Left colon (tissue), 2 donors: ENCODE data around the gene COMP. TPM values are rescaled to one million over a fixed set of nuclear protein-coding genes. Genes with fewer than 3 reads are reported as not detected.
"Not testable (repeated sequence)": the region's sequence is repeated elsewhere in the genome, so short reads cannot be mapped to it uniquely, and the experiment has no call there.

ENCODE experiments used
- ATAC-seq: fragments of 200-7000 bp; cut with Tn5 transposase; one replicate; pipeline ENCODE4 v1.9.1; 2020; ENCODE audit warnings: mild to moderate bottlenecking, moderate library complexity
- DNase-seq, 2 donors: peaks; one replicate each; pipeline ENCODE4 v3.0.0-alpha.2; 2020
- intact Hi-C, 2 donors: fragments of 100-400 bp; cut with DNase I in 1 of 2; cut with micrococcal nuclease in 1 of 2; formaldehyde crosslinking; loops; one replicate each; pipeline versions ENCODE4 v1.11.2 to v1.14.0; 2022; cut with DNase I, micrococcal nuclease
- long read RNA-seq: library from polyadenylated mRNA; unstranded; transcript quantifications from one replicate; pipeline ENCODE4 v2.0.0, GENCODE V29; 2021
- total RNA-seq, 2 donors: library from RNA; stranded (reverse); fragmentation: NEBNext Ultra II Directional; extraction: Animal tissue kit (Norgen Biotek cat#: 25700); gene quantifications; one replicate each; pipeline ENCODE4 v1.2.1, GENCODE V29; 2021
- donor health status: DM: no; HTN: no; CAD: no.
- donor health status: DM: yes; HTN: yes; CAD: no.

Gene COMP
- not detected for total RNA-seq
- long read RNA-seq, result 0 reads

DNA sequence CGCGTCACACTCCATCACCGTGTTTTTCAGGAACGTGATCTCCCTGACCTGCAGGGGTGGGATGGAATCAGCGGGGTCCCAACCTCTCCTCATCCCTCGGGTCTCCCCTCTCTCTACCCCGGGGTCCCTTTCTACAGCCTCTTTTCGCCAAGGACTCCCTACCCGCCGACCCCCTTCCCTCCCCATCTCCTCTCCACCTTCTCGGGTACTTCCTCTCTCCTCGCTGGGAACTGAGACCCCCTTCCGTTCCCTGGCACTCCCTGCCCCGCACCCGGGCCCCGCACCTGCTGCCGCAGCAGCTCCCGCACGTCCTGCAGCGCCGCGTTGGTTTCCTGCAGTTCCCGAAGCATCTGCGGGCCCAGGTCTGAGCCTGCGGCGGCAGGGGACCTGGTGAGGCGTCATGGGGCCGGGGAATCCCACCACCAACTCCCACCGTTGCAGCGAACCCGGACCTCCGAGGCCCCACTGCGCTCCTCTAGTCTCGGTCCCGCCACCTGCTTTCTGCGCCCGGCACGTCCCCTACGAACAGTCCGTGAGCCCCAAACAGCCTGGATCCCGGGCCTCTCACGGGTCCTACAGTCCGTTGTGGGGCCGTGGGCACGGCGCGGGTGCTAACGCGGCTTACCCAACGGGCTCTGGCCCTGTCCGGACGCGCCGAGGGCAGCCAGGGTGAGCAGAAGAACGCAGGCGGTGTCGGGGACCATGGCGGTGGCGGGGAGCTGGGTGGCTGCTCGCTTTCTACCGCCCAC lies at the start of gene COMP:
Gene COMP, minus strand, starts transcription at position 740 of the 749 bp plus-strand sequence. Its CDS starts 36 bp downstream, at position 704.
- DNase-seq (no peak), ATAC-seq (no peak)
- intact Hi-C loops, result no loop called here

- no peak for DNase-seq
- no peak for ATAC-seq
- intact Hi-C loops, result no loop called here
Observed at GRCh38 chr19:18840288-18841267, 49.5 kb upstream of the COMP start.

DNA sequence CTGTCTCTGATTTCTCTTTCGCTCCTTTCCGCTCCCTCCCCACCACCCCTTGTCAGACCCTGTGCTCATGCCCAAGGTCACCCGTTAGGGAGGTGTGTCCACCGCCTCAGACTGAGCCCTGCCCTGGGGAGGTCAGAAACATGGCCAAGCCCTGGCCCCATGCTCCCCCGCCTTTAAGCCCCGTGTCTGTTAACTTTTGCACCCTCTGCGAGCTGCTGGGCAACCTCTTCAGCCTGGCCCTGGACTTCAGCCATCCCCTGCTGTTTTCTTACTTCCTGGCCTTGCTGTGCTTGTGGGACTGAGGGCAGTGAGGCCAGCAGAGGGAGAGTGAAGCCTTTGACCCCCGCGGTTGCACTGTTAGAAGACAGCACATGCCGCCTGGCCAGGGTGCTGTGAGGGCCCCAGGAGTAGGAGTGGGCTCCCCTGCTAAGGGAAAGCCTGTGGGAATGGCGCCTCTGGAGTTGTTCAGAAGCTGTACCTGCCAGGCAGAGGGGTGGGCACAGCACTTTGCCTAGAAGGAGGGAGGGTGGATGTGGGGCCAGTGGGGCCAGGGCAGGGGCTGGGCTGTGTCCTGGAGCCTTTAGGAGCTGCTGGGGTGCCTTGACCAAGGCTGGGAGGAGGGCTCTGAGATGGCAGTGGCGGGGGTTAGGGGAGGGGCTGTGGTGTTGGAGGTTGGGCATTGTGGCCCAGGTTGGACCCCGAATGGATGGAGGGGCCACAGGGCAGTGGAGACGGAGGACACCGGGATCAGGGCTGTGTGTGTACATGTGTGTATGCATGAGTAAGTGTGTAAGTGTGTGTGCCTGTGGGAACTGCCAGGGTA lies 48.6 kb upstream of the COMP start:
- intact Hi-C loops, result no loop called here
- peak in 1 of 2 donors; percentile 10 for DNase-seq
- ATAC-seq, result peak; percentile 23

- DNase-seq (no peak), ATAC-seq (no peak)
- intact Hi-C loops, result no loop called here
Observed at GRCh38 chr19:18834644-18834984, 43.5 kb upstream of the COMP start.

GRCh38 chr19:18833849-18834643 lies 42.9 kb upstream of the COMP start:
- peak; percentile 71 for ATAC-seq
- intact Hi-C loops, result no loop called here
- DNase-seq, result peak; percentile 44 to 48

DNA sequence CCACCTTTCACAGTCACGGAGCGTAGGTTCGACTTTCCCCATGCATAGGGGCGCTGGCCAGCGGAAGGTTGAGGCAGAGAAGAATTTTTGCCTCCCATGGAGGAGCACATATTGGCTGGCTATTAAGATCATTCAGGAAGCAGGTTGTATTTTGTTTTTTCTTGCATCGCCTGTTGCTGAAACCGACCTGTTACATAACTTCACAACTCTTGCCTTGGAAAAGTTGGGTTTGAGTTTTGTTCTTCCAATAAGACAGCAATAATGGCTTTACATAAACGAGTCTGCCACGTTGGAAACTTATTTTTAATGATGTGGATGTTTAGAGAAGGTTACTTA lies 42.0 kb upstream of the COMP start:
- peak; percentile 15 for ATAC-seq
- no peak for DNase-seq
- intact Hi-C loops, result no loop called here

DNA sequence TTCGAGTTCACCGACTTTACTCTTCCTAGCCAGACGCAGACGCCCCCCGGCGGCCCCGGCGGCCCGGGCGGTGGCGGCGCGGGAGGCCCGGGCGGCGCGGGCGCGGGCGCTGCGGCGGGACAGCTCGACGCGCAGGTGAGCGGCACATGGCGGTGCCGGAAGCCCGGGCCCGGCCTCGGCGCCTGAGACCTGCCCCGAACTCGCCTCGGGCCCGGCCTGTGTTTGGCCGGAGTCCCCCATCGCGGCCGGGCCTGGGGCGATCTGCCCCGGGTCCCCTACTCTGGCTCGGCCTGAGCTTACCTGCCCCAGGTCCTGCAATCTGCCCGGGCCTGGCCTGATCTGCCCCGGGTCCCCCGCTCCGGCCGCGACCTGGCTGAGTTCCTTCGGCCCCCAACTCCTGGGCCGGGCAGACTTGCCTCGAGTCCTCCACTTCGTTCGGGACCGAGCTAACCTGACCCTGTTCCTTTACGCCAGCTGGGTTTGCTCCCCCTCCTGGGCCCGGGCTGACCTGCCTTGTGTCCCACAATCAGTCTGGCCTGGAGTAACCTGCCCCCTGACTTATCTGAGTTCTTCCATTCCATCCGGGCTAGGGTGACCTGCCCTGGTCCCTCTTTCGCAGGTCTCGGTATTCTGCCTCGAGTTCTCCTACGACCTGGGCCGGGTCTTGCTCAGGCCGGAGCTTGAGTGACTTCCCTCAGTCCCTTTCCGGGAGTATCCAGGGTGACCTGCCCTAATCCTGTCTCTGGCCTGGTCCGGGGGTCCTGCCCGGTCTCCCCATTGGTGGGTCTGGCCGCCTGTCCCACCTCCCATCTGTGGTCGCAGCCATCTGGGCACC lies 41.4 kb upstream of the COMP start:
- peak; percentile 35 for ATAC-seq
- intact Hi-C loops, result no loop called here
- DNase-seq, result peak in 1 of 2 donors; percentile 53

GRCh38 chr19:18831524-18832305 lies 40.6 kb upstream of the COMP start, which contains the start of gene UPF1:
Gene UPF1 (plus strand): TSS chr19:18831959. CDS start chr19:18832210, 251 bp downstream.
- DNase-seq (peak; percentile 95 to 96), ATAC-seq (peak; percentile 76)
- intact Hi-C loops, result no loop called here

GRCh38 chr19:18830488-18830887 lies 39.4 kb upstream of the COMP start:
- DNase-seq, result no peak
- ATAC-seq, result no peak
- intact Hi-C loops, result no loop called here

- no peak for DNase-seq
- intact Hi-C loops, result no loop called here
- no peak for ATAC-seq
Observed at GRCh38 chr19:18828786-18829185, 37.7 kb upstream of the COMP start.

DNA sequence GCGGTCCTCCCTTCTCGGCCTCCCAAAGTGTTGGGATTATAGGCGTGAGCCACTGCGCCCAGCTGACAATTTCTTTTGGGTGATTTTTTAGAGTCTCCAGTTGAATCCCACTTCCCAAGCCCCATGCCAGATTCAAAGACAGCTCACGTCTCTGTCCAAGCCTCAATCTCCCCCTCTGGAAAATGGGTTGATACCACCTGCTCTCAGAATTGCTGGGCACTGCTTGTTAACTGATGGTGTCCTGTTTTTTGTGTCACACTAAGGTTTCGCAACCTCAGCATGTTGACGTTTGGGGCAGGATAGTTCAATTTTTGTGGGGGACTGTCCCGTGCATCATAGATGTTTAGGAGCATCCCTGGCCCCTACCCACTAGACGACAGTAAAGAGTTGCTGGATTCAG lies 26.5 kb upstream of the COMP start:
- ATAC-seq, result no peak
- intact Hi-C loops, result no loop called here

DNA sequence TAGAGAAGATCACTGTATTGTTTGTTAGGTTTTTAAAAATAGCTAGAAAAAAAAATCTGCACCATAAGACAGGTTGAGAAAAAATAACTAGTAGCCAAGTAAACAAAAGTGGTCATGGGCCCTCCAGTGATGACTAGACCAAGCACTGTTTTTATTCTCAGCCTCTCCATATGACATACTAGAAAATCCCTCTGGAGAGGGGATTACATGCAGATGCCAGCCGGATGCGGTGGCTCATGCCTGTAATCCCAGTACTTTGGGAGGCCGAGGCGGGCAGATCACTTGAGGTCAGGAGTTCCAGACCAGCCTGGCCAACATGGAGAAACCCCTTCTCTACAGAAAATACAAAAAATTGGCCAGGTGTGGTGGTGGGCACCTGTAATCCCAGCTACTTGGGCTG lies 25.5 kb upstream of the COMP start:
- DNase-seq, intact Hi-C loops, ATAC-seq: not testable (repeated sequence)

More for the DNA sequence above, 26.5 kb upstream of the COMP start:
- no peak for DNase-seq

DNA sequence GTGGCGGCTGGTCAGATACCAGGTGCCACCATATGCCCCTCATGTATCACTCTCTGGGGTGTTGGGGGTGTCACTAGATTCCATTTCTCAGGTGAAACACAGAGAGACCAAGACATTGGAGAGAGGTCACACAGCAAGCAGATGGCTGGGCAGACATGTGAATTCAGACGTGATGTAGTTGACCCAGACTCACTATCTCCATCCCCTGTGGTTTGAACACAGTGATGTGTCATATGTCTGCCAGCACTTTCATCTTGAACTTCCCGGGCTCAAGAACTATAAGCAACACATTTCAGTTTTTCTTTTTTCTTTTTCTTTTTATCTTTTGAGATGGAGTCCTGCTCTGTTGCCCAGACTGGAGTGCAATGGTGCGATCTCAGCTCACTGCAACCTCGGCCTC lies 24.6 kb upstream of the COMP start:
- DNase-seq (no peak), ATAC-seq (no peak)
- intact Hi-C loops, result no loop called here

DNA sequence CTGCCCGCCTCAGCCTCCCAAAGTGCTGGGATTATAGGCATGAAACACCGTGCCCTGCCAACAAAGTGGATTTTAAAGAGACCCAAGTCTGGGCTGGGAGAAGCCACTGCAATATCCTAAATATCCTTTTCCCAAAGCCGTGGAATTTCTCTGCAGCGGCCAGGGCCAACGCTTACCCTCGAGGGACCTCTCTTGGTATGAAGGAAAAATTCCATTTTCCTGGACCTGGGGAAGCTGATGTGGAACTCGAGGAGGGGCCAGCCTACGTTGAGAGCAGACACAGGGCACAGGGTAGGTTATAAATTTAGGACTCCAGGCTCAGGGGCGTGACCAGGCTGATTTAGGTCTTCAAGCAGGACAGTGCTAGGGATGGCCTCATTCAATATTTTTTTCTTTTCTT lies 23.0 kb upstream of the COMP start:
- intact Hi-C loops, result no loop called here
- no peak for ATAC-seq
- no peak for DNase-seq

DNA sequence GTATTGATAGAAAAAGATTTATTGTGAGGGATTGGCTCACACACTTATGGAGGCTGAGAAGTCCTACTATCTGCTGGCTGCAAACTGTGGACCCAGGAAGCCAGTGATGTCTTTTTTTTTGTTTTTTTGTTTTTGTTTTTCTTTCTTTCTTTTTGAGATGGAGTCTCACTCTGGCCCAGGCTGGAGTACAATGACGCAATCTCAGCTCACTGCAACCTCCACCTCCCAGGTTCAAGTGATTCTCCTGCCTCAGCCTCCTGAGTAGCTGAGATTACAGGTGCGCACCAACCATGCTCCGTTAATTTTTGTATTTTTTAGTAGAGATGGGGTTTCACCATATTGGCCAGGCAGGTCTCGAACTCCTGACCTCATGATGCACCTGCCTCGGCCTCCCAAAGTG lies 20.5 kb upstream of the COMP start:
- intact Hi-C loops, ATAC-seq, DNase-seq: not testable (repeated sequence)

GRCh38 chr19:18809149-18809868 lies 18.2 kb upstream of the COMP start:
- DNase-seq (peak in 1 of 2 donors; percentile 44), ATAC-seq (no peak)
- intact Hi-C loops, result no loop called here
